ENCODE measurements around the gene DPH1. TPM values are rescaled to one million over a fixed set of nuclear protein-coding genes. Genes with fewer than 3 reads are reported as not detected.

DPH1 gene
- polyA plus RNA-seq, 3 donors from 2014 or later: 18.6 to 26.4 (median 21.4) TPM

GRCh38 chr17:2041561-2042389, 11.8 kb downstream of the DPH1 start, which contains the start of gene OVCA2:
Gene OVCA2 (plus strand): TSS chr17:2042022. CDS start chr17:2042048, 26 bp downstream.
- DNase-seq: peak; percentile 96
- Mint-ChIP-seq H3K4me3 (peak within 1 kb of the TSS; percentile 91 to 94 (median 93)), H3K9me3 (no peaks in the 10 kb centered on the region), H3K27me3 (ENCODE audit: low read depth in 3 of 3) (peaks cover 2 to 8% (median 4%) of the 10 kb centered on the region in 3 donors), H3K36me3 (peaks cover 0 to 17% (median 3%) of the 10 kb centered on the region in 3 donors), H3K27ac (peak within 1 kb of the TSS; percentile 89 to 98 (median 94)), H3K4me1 (peaks cover 20 to 24% of the 10 kb centered on the region in 2 donors)

- Mint-ChIP-seq H3K27me3 (ENCODE audit: low read depth in 3 of 3) (peaks cover 2 to 8% (median 4%) of the 10 kb centered on the region in 3 donors), H3K9me3 (no peaks in the 10 kb centered on the region), H3K27ac (peak overlapping the region; percentile 89 to 98 (median 94)), H3K4me3 (peak overlapping the region; percentile 91 to 94 (median 93)), H3K4me1 (peaks cover 20 to 24% of the 10 kb centered on the region in 2 donors), H3K36me3 (peaks cover 0 to 17% (median 0%) of the 10 kb centered on the region in 3 donors)
- DNase-seq: no peak
Measured at GRCh38 chr17:2042390-2042847, 12.5 kb downstream of the DPH1 start.

DNA sequence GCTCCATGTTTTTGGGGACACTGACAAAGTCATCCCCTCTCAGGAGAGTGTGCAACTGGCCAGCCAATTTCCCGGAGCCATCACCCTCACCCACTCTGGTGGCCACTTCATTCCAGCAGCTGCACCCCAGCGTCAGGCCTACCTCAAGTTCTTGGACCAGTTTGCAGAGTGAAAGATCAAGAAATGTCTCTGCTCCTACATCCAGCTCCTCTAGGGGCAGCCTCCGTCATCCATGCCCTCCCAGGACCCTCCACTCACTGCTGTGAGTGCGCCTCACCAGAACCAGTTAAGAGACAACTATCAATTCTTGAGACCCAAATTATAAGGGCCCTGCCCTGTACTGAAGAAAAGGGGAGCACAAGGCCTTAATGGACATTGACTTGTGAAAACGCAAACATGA, 13.0 kb downstream of the DPH1 start:
- Mint-ChIP-seq H3K4me1 (peaks cover 20 to 24% of the 10 kb centered on the region in 2 donors), H3K9me3 (no peaks in the 10 kb centered on the region), H3K4me3 (peak overlapping the region; percentile 91 to 94 (median 93)), H3K36me3 (peaks cover 0 to 13% (median 0%) of the 10 kb centered on the region in 3 donors), H3K27me3 (ENCODE audit: low read depth in 3 of 3) (peaks cover 4 to 8% (median 4%) of the 10 kb centered on the region in 3 donors), H3K27ac (peak overlapping the region; percentile 84 to 96 (median 90))
- no peak for DNase-seq

DNA sequence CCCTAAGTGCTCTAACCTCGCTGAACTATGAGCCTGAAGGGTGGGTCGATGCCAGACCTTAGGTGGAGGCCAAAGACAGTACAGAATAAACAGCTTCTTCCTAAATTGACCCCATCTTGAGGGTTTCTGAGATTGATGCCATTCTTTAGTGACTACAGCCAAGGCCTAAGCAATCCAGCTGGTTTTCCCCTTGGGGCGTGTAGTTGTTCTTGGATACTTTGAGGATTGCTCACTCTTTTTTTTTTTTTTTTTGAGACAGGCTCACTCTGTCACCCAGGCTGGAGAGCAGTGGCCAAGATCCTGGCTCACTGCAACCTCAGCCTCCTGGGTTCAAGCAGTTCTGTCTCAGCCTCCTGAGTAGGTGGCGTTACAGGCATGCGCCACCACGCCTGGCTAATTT, 13.8 kb downstream of the DPH1 start:
- Mint-ChIP-seq H3K27me3 (ENCODE audit: low read depth in 3 of 3) (peaks cover 4 to 12% (median 10%) of the 10 kb centered on the region in 3 donors), H3K9me3 (no peaks in the 10 kb centered on the region), H3K4me3 (peak overlapping the region in 4 of 5 donors; percentile 91 to 94 (median 92)), H3K27ac (peak overlapping the region in 4 of 6 donors; percentile 84 to 96 (median 90)), H3K4me1 (peaks cover 23 to 24% of the 10 kb centered on the region in 2 donors), H3K36me3 (peaks cover 0 to 8% (median 0%) of the 10 kb centered on the region in 3 donors)
- no peak for DNase-seq

DNA sequence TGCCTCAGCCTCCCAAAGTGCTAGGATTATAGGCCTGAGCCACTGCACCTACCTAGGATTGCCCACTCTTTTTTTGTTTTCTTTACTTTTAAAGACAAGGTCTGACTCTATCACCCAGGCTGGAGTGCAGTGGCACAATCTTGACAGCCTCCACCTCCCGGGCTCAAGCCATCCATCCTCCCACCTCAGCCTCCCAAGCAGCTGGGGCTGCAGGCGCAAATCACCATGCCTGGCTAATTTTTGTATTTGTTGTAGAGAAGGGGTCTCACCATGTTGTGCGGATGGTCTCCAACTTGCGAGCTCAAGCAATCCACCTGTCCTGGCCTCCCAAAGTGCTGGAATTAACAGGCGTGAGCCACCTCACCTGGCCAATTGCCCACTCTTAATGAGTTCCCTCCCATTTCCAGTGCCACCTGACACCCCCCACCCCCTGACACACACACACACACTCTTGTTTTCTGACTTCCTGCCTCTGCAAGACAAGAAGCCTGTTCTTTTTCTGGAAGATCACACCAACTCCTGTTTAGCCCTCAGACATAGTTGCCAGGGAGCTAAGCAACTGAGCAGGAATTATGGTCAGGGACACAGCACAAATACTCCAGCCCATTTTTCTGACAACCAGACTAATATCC, 14.4 kb downstream of the DPH1 start:
- Mint-ChIP-seq H3K4me1 (peaks cover 24 to 28% of the 10 kb centered on the region in 2 donors), H3K27me3 (ENCODE audit: low read depth in 3 of 3) (peaks cover 4 to 14% (median 13%) of the 10 kb centered on the region in 3 donors), H3K9me3 (no peaks in the 10 kb centered on the region), H3K36me3 (peaks cover 0 to 7% (median 0%) of the 10 kb centered on the region in 3 donors), H3K4me3 (peak overlapping the region in 2 of 5 donors; percentile 2 to 91), H3K27ac (peak overlapping the region in 4 of 6 donors; percentile 16 to 90 (median 54))
- no peak for DNase-seq

GRCh38 chr17:2047590-2047989, 17.6 kb downstream of the DPH1 start:
- Mint-ChIP-seq H3K27me3 (ENCODE audit: low read depth in 3 of 3) (peaks cover 6 to 14% (median 8%) of the 10 kb centered on the region in 3 donors), H3K36me3 (peaks cover 0 to 5% (median 0%) of the 10 kb centered on the region in 3 donors), H3K4me1 (peaks cover 18 to 21% of the 10 kb centered on the region in 2 donors), H3K9me3 (no peaks in the 10 kb centered on the region), H3K27ac (no peak overlapping the region), H3K4me3 (no peak overlapping the region)
- DNase-seq: no peak

DNA sequence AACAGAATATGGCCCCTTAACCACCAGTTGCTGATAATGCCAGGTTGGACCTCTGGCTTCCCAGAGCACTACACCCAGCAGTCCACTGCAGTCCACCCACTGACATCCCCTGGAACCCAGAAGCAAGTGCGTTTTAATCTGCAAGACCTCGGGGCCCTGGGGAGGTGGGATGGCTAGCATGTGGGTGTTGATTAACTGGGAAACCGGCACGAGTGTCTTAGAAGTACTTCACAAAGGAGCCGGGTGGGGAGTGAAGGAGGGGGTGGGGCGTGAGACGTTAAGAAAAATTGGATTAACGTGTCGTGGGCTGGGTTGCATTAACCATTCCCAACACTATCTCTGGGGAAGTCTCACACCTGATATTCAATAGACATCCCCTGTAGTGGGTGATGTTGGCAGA, 18.9 kb downstream of the DPH1 start:
- Mint-ChIP-seq H3K27me3 (ENCODE audit: low read depth in 3 of 3) (peaks cover 12 to 22% (median 18%) of the 10 kb centered on the region in 3 donors), H3K27ac (peak overlapping the region in 4 of 6 donors; percentile 60 to 79 (median 70)), H3K4me3 (peak overlapping the region; percentile 61 to 76 (median 71)), H3K9me3 (no peaks in the 10 kb centered on the region), H3K36me3 (no peaks in the 10 kb centered on the region), H3K4me1 (peaks cover 15 to 20% of the 10 kb centered on the region in 2 donors)
- DNase-seq: no peak

GRCh38 chr17:2049333-2050299, 19.7 kb downstream of the DPH1 start:
- H3K36me3 Mint-ChIP-seq: no peaks in the 10 kb centered on the region
- H3K9me3 Mint-ChIP-seq: no peaks in the 10 kb centered on the region
- H3K4me1 Mint-ChIP-seq: peaks cover 15 to 26% of the 10 kb centered on the region in 2 donors
- H3K4me3 Mint-ChIP-seq: peak overlapping the region; percentile 61 to 76 (median 71)
- peaks cover 20 to 26% (median 26%) of the 10 kb centered on the region in 3 donors for H3K27me3 Mint-ChIP-seq (ENCODE audit: low read depth in 3 of 3)
- H3K27ac Mint-ChIP-seq: peak overlapping the region in 5 of 6 donors; percentile 60 to 79 (median 65)
- peak; percentile 92 to 93 (median 92) for DNase-seq

GRCh38 chr17:2050300-2051060, 20.5 kb downstream of the DPH1 start:
- no peak overlapping the region for H3K4me3 Mint-ChIP-seq
- DNase-seq: peak; percentile 74 to 80 (median 80)
- H3K27ac Mint-ChIP-seq: no peak overlapping the region

DNA sequence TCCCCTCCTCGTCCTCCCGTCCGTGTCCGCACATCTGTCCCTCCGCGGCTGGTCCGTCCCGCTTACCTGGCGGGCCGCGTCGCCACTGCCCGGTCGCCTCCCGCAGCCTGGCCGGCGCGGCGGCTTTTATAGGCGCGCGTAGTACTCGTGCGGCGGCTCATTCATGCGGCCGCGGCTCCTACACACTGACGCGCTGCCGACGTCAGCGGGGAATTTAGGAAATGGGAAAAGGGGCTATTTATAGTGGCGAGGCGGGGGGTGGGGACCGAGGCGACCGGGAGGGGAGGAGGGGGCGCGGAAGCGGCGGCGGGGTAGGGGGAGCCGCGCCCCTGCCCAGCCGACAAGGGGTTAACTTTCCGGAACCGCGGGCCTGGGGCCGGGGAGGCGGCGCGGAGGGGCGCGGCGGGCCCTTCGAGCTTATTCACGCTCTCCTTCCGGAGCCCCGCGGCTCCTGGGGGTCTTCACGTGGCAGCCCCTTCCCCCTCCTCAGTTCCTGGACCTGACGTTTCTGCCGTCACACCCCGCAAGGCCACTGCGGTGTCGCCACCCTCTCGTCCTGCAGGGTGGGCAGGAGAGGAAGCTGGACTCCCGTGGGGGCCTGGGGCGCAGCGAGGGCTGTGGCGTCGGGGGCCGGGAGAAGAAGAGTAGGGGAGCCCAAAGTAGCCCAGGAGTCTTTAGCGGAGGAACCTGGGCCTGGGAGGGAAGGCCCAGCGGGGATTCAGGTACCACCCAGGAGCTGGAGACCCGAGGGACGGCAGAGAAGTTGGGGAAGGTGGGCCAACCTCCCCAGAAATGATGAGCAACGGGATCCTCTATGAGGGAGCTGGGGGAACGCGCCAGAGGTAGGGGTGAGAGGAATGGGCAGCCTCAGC, 21.3 kb downstream of the DPH1 start:
- Mint-ChIP-seq H3K4me1 (peaks cover 15 to 27% of the 10 kb centered on the region in 2 donors), H3K27ac (peak overlapping the region in 4 of 6 donors; percentile 16 to 73 (median 48)), H3K27me3 (ENCODE audit: low read depth in 3 of 3) (peaks cover 22 to 28% (median 26%) of the 10 kb centered on the region in 3 donors), H3K9me3 (no peaks in the 10 kb centered on the region), H3K36me3 (no peaks in the 10 kb centered on the region), H3K4me3 (peak overlapping the region; percentile 53 to 68 (median 55))
- no peak for DNase-seq

More at GRCh38 chr17:2050300-2051060, 20.5 kb downstream of the DPH1 start:
- peaks cover 15 to 27% of the 10 kb centered on the region in 2 donors for H3K4me1 Mint-ChIP-seq
- H3K36me3 Mint-ChIP-seq: no peaks in the 10 kb centered on the region
- peaks cover 22 to 28% (median 26%) of the 10 kb centered on the region in 3 donors for H3K27me3 Mint-ChIP-seq (ENCODE audit: low read depth in 3 of 3)
- no peaks in the 10 kb centered on the region for H3K9me3 Mint-ChIP-seq

DNA sequence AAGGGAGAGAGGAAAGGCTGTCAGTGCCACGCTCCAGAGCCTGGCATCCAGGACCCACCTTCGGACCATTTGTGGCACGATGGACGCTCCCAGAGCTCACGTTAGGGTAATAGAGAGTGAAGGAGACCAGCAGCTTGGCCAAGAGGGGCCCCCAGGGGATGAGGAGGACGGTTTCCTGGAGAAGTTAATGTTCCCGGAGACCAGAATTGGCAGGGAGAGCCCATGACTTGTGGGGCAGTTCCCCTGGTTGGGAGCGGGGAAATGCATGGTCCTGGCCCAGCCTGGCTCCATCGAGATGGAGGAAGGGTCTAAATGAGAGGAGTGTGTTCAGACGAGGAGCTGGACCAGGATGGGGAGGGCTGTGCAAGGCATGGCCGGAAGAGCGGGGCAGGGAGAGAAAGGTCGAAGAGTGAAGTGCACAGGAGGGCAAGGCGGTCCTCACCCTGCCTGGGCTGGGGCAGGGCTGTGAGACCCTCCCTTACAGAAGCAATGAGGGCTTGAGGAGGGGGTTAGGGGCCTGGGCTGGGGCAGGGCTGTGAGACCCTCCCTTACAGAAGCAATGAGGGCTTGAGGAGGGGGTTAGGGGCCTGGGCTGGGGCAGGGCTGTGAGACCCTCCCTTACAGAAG, 22.1 kb downstream of the DPH1 start:
- peaks cover 22 to 32% (median 29%) of the 10 kb centered on the region in 3 donors for H3K27me3 Mint-ChIP-seq (ENCODE audit: low read depth in 3 of 3)
- peaks cover 15 to 30% of the 10 kb centered on the region in 2 donors for H3K4me1 Mint-ChIP-seq
- H3K36me3 Mint-ChIP-seq: no peaks in the 10 kb centered on the region
- H3K4me3 Mint-ChIP-seq: peak overlapping the region; percentile 53 to 68 (median 55)
- no peaks in the 10 kb centered on the region for H3K9me3 Mint-ChIP-seq
- no peak for DNase-seq
- peak overlapping the region in 5 of 6 donors; percentile 26 to 73 (median 66) for H3K27ac Mint-ChIP-seq

Measured in immature natural killer cell (primary cell).